HUDEP-2 (cell line): ENCODE data around the gene MARS1.
"Not testable (repeated sequence)": the region's sequence is repeated elsewhere in the genome, so short reads cannot be mapped to it uniquely, and the experiment has no call there.

Experiments
- DNase-seq, 76 experiments: peaks; one replicate each; lab custom pipeline; 2025; ENCODE audit not compliant: unreplicated experiment in 76 of 76; lab: John Stamatoyannopoulos, UW

MARS1 gene

GRCh38 chr12:57487597-57488401 is at the start of gene MARS1:
Gene MARS1 (plus strand): TSS chr12:57488068. CDS start chr12:57488091, 23 bp downstream.
- peak in 75 of 76 experiments; percentile 30 to 97 (median 90) for DNase-seq

- DNase-seq, result no peak
These were observed 49.5 kb upstream of the MARS1 start for GRCh38 chr12:57438400-57438799.

GRCh38 chr12:57439762-57440266 is 48.1 kb upstream of the MARS1 start:
- DNase-seq, result no peak

- not testable (repeated sequence) for DNase-seq
These were observed 46.5 kb upstream of the MARS1 start for GRCh38 chr12:57441393-57441792.

- no peak for DNase-seq
These were observed 45.9 kb upstream of the MARS1 start for GRCh38 chr12:57441846-57442427.

- DNase-seq, result not testable (repeated sequence)
These were observed 43.5 kb upstream of the MARS1 start for GRCh38 chr12:57444337-57444736.

- peak in 8 of 76 experiments; percentile 1 to 22 (median 10) for DNase-seq
These were observed 43.1 kb upstream of the MARS1 start for GRCh38 chr12:57444744-57445143.

- no peak for DNase-seq
These were observed 41.4 kb upstream of the MARS1 start for GRCh38 chr12:57446292-57446960.

GRCh38 chr12:57448669-57449068 is 39.2 kb upstream of the MARS1 start:
- no peak for DNase-seq

- no peak for DNase-seq
These were observed 38.5 kb upstream of the MARS1 start for GRCh38 chr12:57449375-57449774.

- DNase-seq, result no peak
These were observed 37.8 kb upstream of the MARS1 start for GRCh38 chr12:57450057-57450456.

- DNase-seq, result no peak
These were observed 36.6 kb upstream of the MARS1 start for GRCh38 chr12:57451233-57451778.

- DNase-seq, result no peak
These were observed 35.5 kb upstream of the MARS1 start for GRCh38 chr12:57452181-57452936.

- peak in 49 of 76 experiments; percentile 3 to 73 (median 46) for DNase-seq
These were observed 34.8 kb upstream of the MARS1 start for GRCh38 chr12:57452937-57453509.

- DNase-seq, result no peak
These were observed 33.7 kb upstream of the MARS1 start for GRCh38 chr12:57454213-57454565.

GRCh38 chr12:57454566-57455373 is 33.1 kb upstream of the MARS1 start, which contains the start of gene INHBE:
Gene INHBE (plus strand): TSS chr12:57455307. CDS start chr12:57455537, 230 bp downstream.
- peak in 3 of 76 experiments; percentile 15 to 23 (median 22) for DNase-seq

- DNase-seq, result peak in 2 of 76 experiments; percentile 5 to 32
These were observed 32.3 kb upstream of the MARS1 start for GRCh38 chr12:57455374-57456144.

GRCh38 chr12:57456145-57456700 is 31.6 kb upstream of the MARS1 start:
- DNase-seq, result peak in 32 of 76 experiments; percentile 5 to 54 (median 25)
